ENCODE measurements around the gene SMTNL1. TPM values are rescaled to one million over a fixed set of nuclear protein-coding genes. Genes with fewer than 3 reads are reported as not detected.

The SMTNL1 gene
- total and polyA plus RNA-seq, 9 of the 15 experiments (the other 6 are each of a cell fraction or from before 2014, with no cell fraction given): not detected

- no peak for TF ChIP-seq ZNF609 (CRISPR knock-in tag; IDR thresholded peaks at IDR 0.05; ENCODE audit: borderline replicate concordance)
- TF ChIP-seq MCM2 (IDR thresholded peaks at IDR 0.05; ENCODE audit: low read depth): no peak
- peak; percentile 79 for TF ChIP-seq BHLHE40 (IDR thresholded peaks at IDR 0.05; ENCODE audit: low read length)
- TF ChIP-seq MAX (CRISPR knock-in tag; IDR thresholded peaks at IDR 0.05): no peak
- TF ChIP-seq ATF7 (IDR thresholded peaks at IDR 0.05): peak; percentile 55
- no peak; a peak in 1 of 4 replicates for TF ChIP-seq ZMIZ1 (IDR thresholded peaks at IDR 0.05; ENCODE audit: low read depth in 2 of 2, low read length in 2 of 2)
- peak; percentile 63 for TF ChIP-seq RBFOX2 (IDR thresholded peaks at IDR 0.05; ENCODE audit: low read depth, low read length)
- TF ChIP-seq NONO (IDR thresholded peaks at IDR 0.05; ENCODE audit: low read depth in 2 of 2, low read length in 1 of 2): no peak
- no peak for TF ChIP-seq ILF3 (IDR thresholded peaks at IDR 0.05; ENCODE audit: borderline replicate concordance)
- 0 out of 2 replicates have a peak, but pooled peaks have one; percentile 34 for TF ChIP-seq XRCC5 (IDR thresholded peaks at IDR 0.05; ENCODE audit: low read depth, low read length)
- TF ChIP-seq ZNF277 (CRISPR knock-in tag; IDR thresholded peaks at IDR 0.05; ENCODE audit: borderline replicate concordance): no peak
These were observed 37.9 kb upstream of the SMTNL1 start (continued) for GRCh38 chr11:57499413-57499982.

Data from K562 (cell line).